NCI-H1694 treated with DMSO at 0.1 percent for 48 hours (cell line): ENCODE data around the gene GZF1.

Experiments
- DNase-seq: peaks from one replicate; lab custom pipeline; 2025; lab: John Stamatoyannopoulos, UW

GZF1 gene

GRCh38 chr20:23407781-23408464 lies 45.9 kb downstream of the GZF1 start:
- no peak for DNase-seq

GRCh38 chr20:23408957-23409356 lies 47.0 kb downstream of the GZF1 start:
- DNase-seq, result no peak

GRCh38 chr20:23409800-23410199 lies 47.8 kb downstream of the GZF1 start:
- DNase-seq, result no peak

GRCh38 chr20:23410916-23411695 lies 49.1 kb downstream of the GZF1 start:
- no peak for DNase-seq

- DNase-seq, result no peak
Measured at GRCh38 chr20:23412026-23412425, 50.0 kb downstream of the GZF1 start.

GRCh38 chr20:23413862-23414422 lies 52.0 kb downstream of the GZF1 start:
- DNase-seq, result no peak

- no peak for DNase-seq
Measured at GRCh38 chr20:23414526-23415188, 52.7 kb downstream of the GZF1 start.

- no peak for DNase-seq
Measured at GRCh38 chr20:23415555-23415954, 53.6 kb downstream of the GZF1 start.

- DNase-seq, result no peak
Measured at GRCh38 chr20:23415959-23416583, 54.1 kb downstream of the GZF1 start.

GRCh38 chr20:23417861-23418260 lies 55.9 kb downstream of the GZF1 start:
- peak; percentile 51 for DNase-seq

GRCh38 chr20:23419657-23419994 lies 57.6 kb downstream of the GZF1 start:
- no peak for DNase-seq

GRCh38 chr20:23419995-23420901 lies 58.3 kb downstream of the GZF1 start:
- DNase-seq, result no peak

GRCh38 chr20:23420943-23421931 lies 59.3 kb downstream of the GZF1 start, which contains the start of gene NAPB:
TSS of gene NAPB (minus strand) at chr20:23421488. CDS start at chr20:23421402, 86 bp downstream.
- peak; percentile 85 for DNase-seq
